ENCODE data around the gene ZSCAN23.

DNA sequence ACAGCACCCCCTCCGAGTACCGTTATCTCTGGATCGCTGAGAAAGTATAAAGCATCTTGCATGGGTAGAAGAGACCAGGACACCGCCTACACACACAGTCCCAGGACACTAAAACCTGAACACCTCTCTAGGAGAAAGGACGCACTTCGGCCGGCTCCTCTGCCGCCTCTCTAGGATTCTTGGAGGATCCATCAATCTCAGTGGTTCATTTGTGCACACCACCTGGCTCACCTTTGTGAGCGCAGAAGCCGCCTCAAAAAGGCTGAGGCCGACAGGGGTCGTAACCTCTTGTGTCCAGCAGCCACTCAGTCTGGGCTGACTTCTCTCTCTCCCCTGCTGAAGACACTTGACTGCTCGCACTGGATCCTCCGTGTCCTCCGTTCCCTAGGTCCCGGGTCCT, 13.5 kb downstream of the ZSCAN23 start:
- TF ChIP-seq CTCF (IDR thresholded peaks at IDR 0.05): no peak
- TF ChIP-seq EZH2 (IDR thresholded peaks at IDR 0.05): no peak

Measured in neural progenitor cell (in vitro differentiated cells).